D341Med (cell line): Measurements from ENCODE around the gene PSMD3.

ENCODE experiments used
- DNase-seq: peaks from one replicate; pipeline ENCODE4 v3.0.0; 2012; ENCODE audit warnings: low spot score

Gene PSMD3

GRCh38 chr17:39960524-39961041, 20.0 kb upstream of the PSMD3 start:
- no peak for DNase-seq

GRCh38 chr17:39962642-39963220, 17.9 kb upstream of the PSMD3 start, which contains the start of gene GSDMA:
TSS of gene GSDMA (plus strand) at chr17:39963004. CDS start at chr17:39965688, 2,684 bp downstream.
- DNase-seq, result no peak

- DNase-seq, result no peak
Measured at GRCh38 chr17:39963829-39964228, 16.8 kb upstream of the PSMD3 start.

- no peak for DNase-seq
Measured at GRCh38 chr17:39965017-39965699, 15.4 kb upstream of the PSMD3 start.

- no peak for DNase-seq
Measured at GRCh38 chr17:39966771-39967170, 13.8 kb upstream of the PSMD3 start.

- no peak for DNase-seq
Measured at GRCh38 chr17:39968761-39969160, 11.8 kb upstream of the PSMD3 start.

GRCh38 chr17:39969375-39969774, 11.2 kb upstream of the PSMD3 start:
- DNase-seq, result no peak

- DNase-seq, result no peak
Measured at GRCh38 chr17:39970157-39970692, 10.4 kb upstream of the PSMD3 start.

- no peak for DNase-seq
Measured at GRCh38 chr17:39971076-39971603, 9.5 kb upstream of the PSMD3 start.

GRCh38 chr17:39972271-39972670, 8.3 kb upstream of the PSMD3 start:
- no peak for DNase-seq

GRCh38 chr17:39973496-39973895, 7.1 kb upstream of the PSMD3 start:
- no peak for DNase-seq

GRCh38 chr17:39974433-39974832, 6.2 kb upstream of the PSMD3 start:
- DNase-seq, result no peak

GRCh38 chr17:39975801-39976200, 4.8 kb upstream of the PSMD3 start:
- DNase-seq, result no peak

- no peak for DNase-seq
Measured at GRCh38 chr17:39979016-39979670, 1.5 kb upstream of the PSMD3 start.

- peak; percentile 67 for DNase-seq
Measured at GRCh38 chr17:39979893-39980350, 685 bp upstream of the PSMD3 start.

- peak; percentile 67 for DNase-seq
Measured at GRCh38 chr17:39981207-39981741, 667 bp downstream of the PSMD3 start.

GRCh38 chr17:39981766-39982375, 1.3 kb downstream of the PSMD3 start:
- DNase-seq, result no peak

GRCh38 chr17:39988206-39988810, 7.7 kb downstream of the PSMD3 start:
- no peak for DNase-seq

GRCh38 chr17:39994448-39994847, 13.8 kb downstream of the PSMD3 start:
- peak; percentile 31 for DNase-seq

GRCh38 chr17:39995438-39995837, 14.8 kb downstream of the PSMD3 start:
- DNase-seq, result peak; percentile 28

- peak; percentile 24 for DNase-seq
Measured at GRCh38 chr17:39996162-39996561, 15.6 kb downstream of the PSMD3 start.
